ENCODE measurements around the gene ZFP2. TPM values are rescaled to one million over a fixed set of nuclear protein-coding genes. Genes with fewer than 3 reads are reported as not detected.

ZFP2 gene
- total RNA-seq, 1 donor from 2014 or later: 1.9 TPM

- DNase-seq: no peak
These were observed 85.7 kb downstream of the ZFP2 start for GRCh38 chr5:178981381-178981780.

Other genes with a start within 250 kb of the ZFP2 start
- gene ZNF354A, start 165.3 kb upstream of the ZFP2 start, total RNA-seq: 9.0 TPM
- gene ZNF354B, start 36.0 kb upstream of the ZFP2 start, total RNA-seq: 20.2 TPM
- 4.2 TPM for gene ZNF454, start 45.3 kb downstream of the ZFP2 start, total RNA-seq
- gene GRM6, start 99.4 kb downstream of the ZFP2 start, total RNA-seq: not detected
- 4.6 TPM for gene ZNF879, start 127.9 kb downstream of the ZFP2 start, total RNA-seq
- gene ZNF354C, start 164.5 kb downstream of the ZFP2 start, total RNA-seq: 11.8 TPM